Measurements from ENCODE around the gene OR10G3. TPM values are rescaled to one million over a fixed set of nuclear protein-coding genes. Genes with fewer than 3 reads are reported as not detected.

Gene OR10G3
- total RNA-seq, 4 donors from 2014 or later, result 0.44 TPM; not detected in 3

GRCh38 chr14:21525571-21525961 lies 54.3 kb downstream of the OR10G3 start:
- 22 to 31% methylated on average over 8 to 12 of the region's 12 CpGs for WGBS, 2 donors
- Histone ChIP-seq H3K27ac (peak overlapping the region; percentile 51 to 89 (median 77)), H3K27me3 (no peaks in the 10 kb centered on the region), H3K36me3 (peaks cover 0 to 35% (median 0%) of the 10 kb centered on the region in 3 donors), H3K4me1 (peaks cover 0 to 22% (median 7%) of the 10 kb centered on the region in 4 donors), H3K9me3 (no peaks in the 10 kb centered on the region), H3K4me3 (peak overlapping the region; percentile 56 to 90 (median 73))
- DNase-seq (ENCODE audit: low spot score in 2 of 2), result no peak
- TF ChIP-seq POLR2A (IDR thresholded peaks at IDR 0.05), result no peak
- no peak for TF ChIP-seq CTCF (IDR thresholded peaks at IDR 0.05)
- no peak for TF ChIP-seq EP300 (IDR thresholded peaks at IDR 0.05)

- H3K4me3 ChIP-seq, result peak overlapping the region in 2 of 4 donors; percentile 75 to 90
- no peak for DNase-seq (ENCODE audit: low spot score in 2 of 2)
- H3K27ac ChIP-seq, result peak overlapping the region in 2 of 4 donors; percentile 88 to 89
- 85 to 89% methylated on average over 13 to 18 of the region's 18 CpGs for WGBS, 2 donors
- peaks cover 0 to 22% (median 7%) of the 10 kb centered on the region in 4 donors for H3K4me1 ChIP-seq
- peaks cover 0 to 35% (median 0%) of the 10 kb centered on the region in 3 donors for H3K36me3 ChIP-seq
- no peaks in the 10 kb centered on the region for H3K9me3 ChIP-seq
- no peaks in the 10 kb centered on the region for H3K27me3 ChIP-seq
- TF ChIP-seq POLR2A (IDR thresholded peaks at IDR 0.05) (no peak), CTCF (IDR thresholded peaks at IDR 0.05) (no peak), EP300 (IDR thresholded peaks at IDR 0.05) (no peak)
These were observed 55.0 kb downstream of the OR10G3 start for GRCh38 chr14:21524575-21525490.

- TF ChIP-seq CTCF (IDR thresholded peaks at IDR 0.05) (no peak), EP300 (IDR thresholded peaks at IDR 0.05) (no peak), POLR2A (IDR thresholded peaks at IDR 0.05) (no peak)
- Histone ChIP-seq H3K27ac (no peak overlapping the region), H3K27me3 (no peaks in the 10 kb centered on the region), H3K4me1 (peaks cover 0 to 22% (median 7%) of the 10 kb centered on the region in 4 donors), H3K36me3 (peaks cover 0 to 35% (median 0%) of the 10 kb centered on the region in 3 donors), H3K9me3 (no peaks in the 10 kb centered on the region), H3K4me3 (no peak overlapping the region)
- WGBS, 2 donors, result 89 to 90% methylated on average over 7 of the region's 7 CpGs
- no peak for DNase-seq (ENCODE audit: low spot score in 2 of 2)
These were observed 56.7 kb downstream of the OR10G3 start for GRCh38 chr14:21523203-21523602.

GRCh38 chr14:21521501-21521900 lies 58.4 kb downstream of the OR10G3 start:
- no peak overlapping the region for H3K4me3 ChIP-seq
- H3K4me1 ChIP-seq, result peaks cover 0 to 15% (median 4%) of the 10 kb centered on the region in 4 donors
- peak in 1 of 2 donors; percentile 19 for DNase-seq (ENCODE audit: low spot score in 2 of 2)
- TF ChIP-seq CTCF (IDR thresholded peaks at IDR 0.05) (no peak), POLR2A (IDR thresholded peaks at IDR 0.05) (no peak), EP300 (IDR thresholded peaks at IDR 0.05) (no peak)
- no peak overlapping the region for H3K27ac ChIP-seq
- no peaks in the 10 kb centered on the region for H3K9me3 ChIP-seq
- no peaks in the 10 kb centered on the region for H3K27me3 ChIP-seq
- H3K36me3 ChIP-seq, result peaks cover 0 to 35% (median 0%) of the 10 kb centered on the region in 3 donors
- 49 to 58% methylated on average over 2 of the region's 2 CpGs for WGBS, 2 donors

- peaks cover 0 to 11% (median 2%) of the 10 kb centered on the region in 4 donors for H3K4me1 ChIP-seq
- TF ChIP-seq EP300 (IDR thresholded peaks at IDR 0.05) (no peak), CTCF (IDR thresholded peaks at IDR 0.05) (no peak), POLR2A (IDR thresholded peaks at IDR 0.05) (no peak)
- peaks cover 0 to 35% (median 0%) of the 10 kb centered on the region in 3 donors for H3K36me3 ChIP-seq
- DNase-seq (ENCODE audit: low spot score in 2 of 2), result no peak
- no peaks in the 10 kb centered on the region for H3K9me3 ChIP-seq
- H3K27ac ChIP-seq, result no peak overlapping the region
- no peak overlapping the region for H3K4me3 ChIP-seq
- H3K27me3 ChIP-seq, result no peaks in the 10 kb centered on the region
- WGBS, 2 donors, result 82 to 97% methylated on average over 1 of the region's 1 CpG
These were observed 59.1 kb downstream of the OR10G3 start for GRCh38 chr14:21520767-21521166.
